RPMI7951 (cell line): ENCODE data around the gene COLEC12. TPM values are rescaled to one million over a fixed set of nuclear protein-coding genes. Genes with fewer than 3 reads are reported as not detected.

ENCODE experiments used
- DNase-seq: peaks from one replicate; pipeline ENCODE4 v3.0.0-alpha.2; 2012; ENCODE audit warnings: low read depth
- total RNA-seq: library from RNA; depleted of rRNA; stranded (reverse); fragments of >200 nt; shearing (Covaris generic); gene quantifications from 2 replicates; pipeline ENCODE4 v1.2.3, GENCODE V29; 2014

The COLEC12 gene
- total RNA-seq, 1 experiment from 2014 or later: 95.0 TPM

DNA sequence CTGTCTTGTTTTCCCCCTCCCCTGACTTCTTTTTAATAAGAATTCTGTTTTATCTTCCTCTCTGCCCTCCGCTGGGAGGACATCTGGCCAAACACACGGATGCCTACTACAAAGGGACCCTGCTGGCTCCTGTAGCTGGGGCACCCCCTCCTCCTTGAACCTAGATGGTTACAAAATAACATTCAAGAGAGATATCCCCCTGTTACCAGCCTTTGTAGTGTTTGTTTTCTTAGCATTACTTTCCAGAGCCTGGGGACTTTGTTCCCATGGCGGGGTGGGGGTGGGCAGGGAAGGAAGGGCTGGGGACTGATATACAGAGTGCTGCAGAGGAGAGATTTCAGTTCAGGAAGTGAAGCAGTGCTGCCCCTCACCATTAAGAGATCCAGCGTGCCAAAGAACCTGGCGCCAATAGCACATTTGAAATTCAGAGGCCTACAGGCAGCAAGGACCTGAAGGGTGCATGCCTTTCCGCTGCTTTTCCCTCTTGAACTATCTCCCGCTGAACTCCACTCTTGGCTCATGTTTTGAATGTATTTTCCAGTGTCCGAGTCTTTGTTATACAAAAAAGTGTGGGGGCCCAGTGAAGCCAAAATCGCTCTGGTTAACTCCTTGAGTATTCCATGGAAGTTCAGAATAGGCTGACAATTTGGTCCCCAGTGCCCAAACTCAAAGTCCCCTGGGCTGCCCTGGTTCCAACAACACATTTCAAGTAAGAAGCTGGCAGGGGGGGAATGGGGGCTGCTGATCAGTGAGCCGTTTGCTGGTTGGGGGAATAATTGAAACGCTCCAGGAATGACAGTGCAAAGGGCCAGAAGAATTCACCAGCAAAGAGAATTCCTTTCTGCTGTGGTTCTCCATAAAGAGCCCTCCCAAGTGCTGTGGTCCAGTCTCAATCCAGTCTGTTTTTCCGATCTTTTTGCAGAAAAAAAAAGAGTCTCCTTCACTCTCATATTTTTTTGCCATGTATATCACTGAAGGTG is 137.9 kb downstream of the COLEC12 start:
- peak; percentile 68 for DNase-seq

DNA sequence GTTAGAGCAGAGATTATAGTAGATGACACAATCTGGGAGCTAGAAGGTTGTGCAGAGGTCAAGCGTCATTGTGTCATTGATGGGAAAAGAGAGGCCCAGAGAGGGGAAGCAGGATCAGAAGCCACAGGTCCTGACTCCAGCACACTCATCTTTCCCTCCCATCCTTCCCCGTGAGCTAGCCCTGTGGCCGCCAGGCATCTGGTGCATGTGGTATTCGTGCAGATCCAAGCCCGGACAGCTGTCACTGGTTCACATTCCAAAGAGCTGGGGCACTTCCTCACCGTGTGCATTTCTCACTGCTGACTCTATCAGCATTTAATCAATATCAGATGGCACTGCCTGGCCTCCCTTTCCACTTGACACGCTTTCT is 138.6 kb downstream of the COLEC12 start:
- DNase-seq: peak; percentile 100

DNA sequence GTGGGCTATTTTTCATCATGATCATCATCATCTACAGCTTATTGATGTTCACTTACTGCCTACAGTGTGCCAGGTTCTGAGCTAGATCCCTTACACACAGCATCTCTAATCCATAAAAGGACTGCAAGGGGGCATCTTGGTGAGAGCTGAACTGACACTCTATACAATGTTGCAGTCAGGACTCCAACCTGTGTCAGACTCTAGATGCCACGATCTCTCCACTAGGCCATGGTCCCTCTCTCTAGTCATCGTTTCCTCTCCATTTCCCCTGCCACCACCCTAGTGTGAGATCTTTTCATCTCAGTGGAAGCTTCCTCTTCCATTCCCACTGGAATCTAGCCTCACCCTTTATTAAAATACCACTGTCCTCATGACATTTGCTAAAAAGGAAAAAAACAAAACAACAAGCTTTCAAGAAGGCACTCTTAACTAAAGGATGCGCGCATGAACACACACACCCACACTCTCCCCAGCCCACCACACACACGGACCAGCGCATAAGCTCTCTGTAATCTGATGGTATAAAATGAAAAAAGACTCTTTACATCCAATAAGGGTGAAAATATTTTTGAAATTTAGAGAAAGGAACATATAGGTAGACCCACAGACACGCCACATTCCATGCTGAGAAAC is 139.3 kb downstream of the COLEC12 start:
- peak; percentile 17 for DNase-seq

DNA sequence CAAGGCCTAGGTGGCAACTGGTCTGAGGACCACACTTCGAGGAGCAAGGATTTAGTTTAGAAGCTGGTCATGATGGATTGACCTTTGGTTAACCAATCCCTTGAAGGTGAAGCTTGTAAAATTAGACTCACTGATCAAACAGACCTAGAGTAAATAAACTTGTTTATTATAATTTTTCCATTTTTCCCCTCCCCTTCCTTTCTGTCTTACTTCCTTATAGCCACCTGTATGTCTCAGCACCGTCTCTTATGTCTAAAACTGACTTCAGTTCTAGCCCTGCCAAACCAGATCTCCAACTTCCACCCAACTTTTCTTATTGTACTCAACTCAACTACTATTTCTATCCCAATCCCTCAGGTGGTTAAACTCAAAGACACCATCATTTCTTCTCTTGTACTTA is 139.8 kb downstream of the COLEC12 start:
- DNase-seq: no peak

DNA sequence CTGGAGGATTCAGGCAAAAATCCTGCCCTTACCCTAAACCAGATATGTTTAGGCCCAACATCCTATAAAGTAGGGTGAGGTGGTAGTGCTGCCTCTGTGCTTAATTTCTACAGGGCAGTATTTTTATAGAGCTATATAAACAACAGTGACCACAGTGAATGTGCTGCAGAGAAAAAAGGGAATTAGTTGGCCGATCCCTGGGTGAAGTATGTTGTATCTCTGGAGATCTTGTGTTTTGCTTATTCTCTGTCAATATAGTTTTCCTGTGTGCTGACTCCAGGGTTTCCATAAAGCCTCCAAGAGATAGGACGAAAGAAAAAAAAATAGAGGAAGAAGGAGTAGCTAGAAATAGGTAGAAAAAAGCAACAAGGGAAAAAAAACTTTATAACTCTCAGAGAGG is 143.7 kb downstream of the COLEC12 start:
- DNase-seq: no peak

DNA sequence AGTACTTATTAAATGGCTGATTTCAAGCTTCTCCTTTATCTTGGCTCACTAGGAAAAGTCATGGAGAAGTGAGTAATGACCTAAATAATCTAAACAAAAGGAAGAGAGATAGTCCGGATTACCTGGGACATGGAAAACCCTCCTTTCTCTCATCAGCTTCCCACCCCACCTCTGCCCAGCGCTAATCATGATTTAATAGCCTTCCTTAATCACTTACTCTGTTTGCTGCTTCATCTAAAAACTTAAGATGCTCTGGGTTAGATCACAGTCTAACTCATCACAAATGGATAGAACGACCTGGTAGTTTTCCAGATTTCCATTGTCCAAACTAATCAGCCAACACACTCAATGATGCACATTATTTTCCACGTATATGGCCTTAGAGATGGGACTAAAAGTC is 144.8 kb downstream of the COLEC12 start:
- DNase-seq: no peak

DNA sequence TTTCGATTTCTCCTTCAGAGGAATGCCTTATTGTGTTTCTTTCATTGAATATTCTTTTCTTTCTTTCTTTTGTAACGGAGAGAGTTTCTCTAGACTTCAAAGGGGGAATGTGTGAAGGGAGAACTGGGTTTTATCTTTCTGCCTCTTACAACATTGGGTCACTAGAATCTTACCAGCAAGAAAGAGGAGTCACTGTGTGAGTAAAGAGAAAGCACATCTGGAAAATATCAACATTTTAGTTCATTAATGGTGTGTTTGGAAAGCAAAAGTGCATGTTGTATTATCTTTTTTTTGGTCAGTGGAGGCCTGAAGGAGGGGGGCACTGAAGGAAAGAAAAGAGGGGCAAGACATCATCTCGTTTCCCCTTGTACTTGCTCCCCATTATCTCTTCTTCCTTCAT is 146.0 kb downstream of the COLEC12 start:
- DNase-seq: peak; percentile 55

DNA sequence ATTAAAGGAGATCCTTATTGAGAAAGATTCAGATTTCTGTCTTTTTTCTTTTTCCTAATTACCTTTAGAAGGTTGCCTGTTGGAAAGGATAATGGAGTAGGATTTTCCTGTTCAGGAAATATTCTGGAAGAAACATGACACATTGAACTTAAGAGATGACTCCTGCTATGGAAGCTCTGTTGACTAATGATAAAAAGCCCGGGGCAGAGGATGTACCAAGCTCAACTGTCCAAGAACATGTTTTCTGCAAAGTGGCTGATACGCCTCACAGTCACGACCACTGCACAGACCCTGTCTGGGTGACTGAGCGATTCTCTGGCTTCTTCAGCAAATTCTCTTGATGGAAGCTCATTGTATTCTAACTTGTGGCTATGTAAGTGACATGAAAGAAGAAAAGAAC is 146.5 kb downstream of the COLEC12 start:
- DNase-seq: peak; percentile 83

DNA sequence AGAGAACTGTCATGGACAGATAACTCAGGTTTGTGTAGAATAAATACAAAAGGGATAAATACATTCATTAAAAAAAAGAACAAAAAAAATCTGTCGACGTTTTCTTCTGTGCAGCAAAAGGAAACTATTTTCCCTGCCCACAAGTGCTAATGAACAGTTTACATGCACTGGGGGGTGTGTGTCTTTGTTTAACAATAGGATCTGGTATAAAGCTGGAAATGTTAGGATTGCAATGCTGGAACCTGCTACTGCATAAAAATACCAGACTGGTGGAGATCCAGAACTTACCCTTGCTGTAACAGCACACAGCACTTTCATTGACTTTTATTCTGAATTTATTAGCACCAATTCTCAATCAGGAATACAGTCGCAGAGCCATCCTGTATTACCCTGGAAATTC is 148.1 kb downstream of the COLEC12 start:
- no peak for DNase-seq

DNA sequence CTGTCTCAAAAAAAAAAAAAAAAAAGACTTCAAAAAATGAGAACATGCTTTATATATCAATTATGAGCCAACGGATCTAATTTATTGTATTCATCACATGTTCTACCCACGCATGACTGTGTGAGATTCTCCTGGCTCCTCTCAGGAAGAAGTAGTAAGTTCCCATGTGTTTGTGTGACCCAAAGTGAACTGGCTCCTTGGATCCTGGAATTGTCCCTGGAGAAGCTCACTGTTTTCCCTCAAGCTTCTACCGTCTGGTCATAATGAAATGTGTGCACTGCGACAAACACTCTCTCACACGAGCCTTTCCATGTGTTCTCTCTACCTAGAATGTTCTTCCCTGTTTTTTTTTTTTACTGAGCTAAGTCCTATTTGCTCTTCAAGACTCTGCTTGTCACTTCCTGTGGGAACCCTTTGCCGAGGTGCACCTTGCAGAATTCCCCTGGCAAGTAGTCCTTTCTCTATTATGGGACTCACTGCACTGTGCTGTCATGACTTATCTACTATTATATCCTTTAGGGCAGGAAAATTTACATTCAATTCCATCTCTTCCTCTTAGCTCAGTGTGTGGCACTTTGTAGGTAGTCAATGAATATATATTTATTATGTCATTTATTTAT is 149.4 kb downstream of the COLEC12 start:
- no peak for DNase-seq

DNA sequence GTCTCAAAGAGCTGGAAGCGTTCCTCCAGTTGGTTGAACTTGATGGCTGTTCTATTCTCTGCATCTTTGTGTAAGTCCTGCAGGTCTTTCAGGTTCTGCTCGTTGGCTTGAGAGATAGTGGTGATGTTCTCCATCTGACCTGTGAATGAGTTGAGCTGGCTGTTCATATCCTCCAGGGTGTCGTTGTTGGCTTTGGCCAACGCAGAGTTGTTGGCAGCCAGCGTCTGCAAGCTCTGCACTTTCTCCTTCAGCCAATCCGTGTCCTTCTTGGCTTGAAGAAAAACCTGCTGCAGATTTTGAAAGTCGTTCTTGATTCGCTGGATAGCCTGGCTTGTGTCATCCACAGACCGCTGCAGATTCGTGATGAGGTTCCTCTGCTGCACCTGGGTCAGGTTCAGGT is 153.9 kb downstream of the COLEC12 start:
- DNase-seq: no peak

DNA sequence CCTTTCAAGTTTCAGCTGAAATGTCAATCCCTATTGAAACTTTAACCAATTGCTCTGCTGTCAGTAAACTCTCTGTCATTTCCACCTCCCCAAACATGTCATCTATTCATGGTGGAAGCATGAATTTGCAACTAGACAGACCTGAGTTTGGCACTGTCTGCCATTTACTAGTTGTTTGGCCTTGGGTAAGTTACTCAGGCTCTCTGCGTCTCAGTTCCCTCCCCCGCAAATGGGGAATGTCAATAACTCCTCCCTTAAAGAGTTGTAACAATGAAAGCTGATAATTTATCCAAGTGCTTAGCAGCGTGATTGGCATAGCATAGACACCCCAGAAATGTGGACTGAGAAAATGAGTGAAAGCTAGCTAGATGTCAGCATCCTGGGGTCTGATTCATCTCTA is 159.4 kb downstream of the COLEC12 start:
- no peak for DNase-seq

DNA sequence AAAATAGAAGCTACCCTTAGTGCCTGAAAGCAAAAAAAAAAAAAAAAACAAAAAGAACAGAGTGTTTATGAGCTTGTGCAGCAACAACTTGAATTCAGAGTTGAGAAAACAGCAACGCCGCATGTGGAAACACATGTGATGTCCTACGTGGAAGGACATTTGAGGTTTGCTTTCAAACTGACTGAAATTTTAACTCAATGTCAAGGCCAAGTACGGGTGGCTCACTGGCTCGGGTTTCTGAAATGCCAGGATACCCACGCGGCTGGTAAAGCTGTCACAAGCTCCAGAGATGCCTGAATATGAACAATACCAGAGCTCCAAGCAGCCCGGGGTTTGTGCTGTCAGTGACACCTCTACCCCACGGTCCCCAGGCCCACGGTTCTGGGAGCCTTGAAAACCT is 160.5 kb downstream of the COLEC12 start:
- no peak for DNase-seq

DNA sequence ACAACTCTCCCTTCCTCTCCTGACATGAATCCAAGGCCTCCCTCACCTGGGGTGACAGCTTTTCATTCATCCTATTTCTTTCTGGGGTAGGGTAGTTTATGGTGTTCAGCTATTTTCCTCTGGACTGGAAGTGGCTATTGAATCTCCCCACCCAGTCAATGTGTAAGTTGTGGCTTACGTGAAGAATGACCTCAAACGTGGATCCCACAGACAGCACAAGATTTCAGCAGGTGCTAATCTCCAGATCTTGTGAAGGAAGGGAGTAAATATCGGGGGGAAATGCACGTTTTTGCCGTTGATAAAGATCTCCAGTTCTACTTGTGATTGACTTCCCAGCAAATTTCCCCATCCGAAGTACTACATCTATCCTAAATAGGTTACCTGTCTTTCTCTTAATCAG is 161.3 kb downstream of the COLEC12 start:
- no peak for DNase-seq

DNA sequence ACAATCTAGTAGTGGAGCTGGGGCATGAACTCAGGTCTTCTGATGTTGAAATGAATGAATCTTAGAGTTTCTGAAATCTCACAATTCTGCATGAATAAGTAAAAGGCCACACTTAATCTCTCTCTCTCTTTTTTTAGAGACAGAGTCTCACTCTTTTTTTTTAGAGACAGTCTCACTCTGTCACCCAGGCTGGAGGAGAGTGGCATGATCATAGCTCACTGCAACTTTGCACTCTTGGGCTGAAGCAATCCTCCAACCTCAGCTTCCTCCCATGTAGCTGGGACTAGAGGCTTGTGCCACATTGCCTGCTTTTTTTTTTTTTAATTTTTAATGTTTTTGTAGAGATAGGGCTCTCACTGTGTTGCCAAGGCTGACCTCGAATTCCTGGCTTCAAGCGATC is 163.8 kb downstream of the COLEC12 start:
- DNase-seq: no peak

DNA sequence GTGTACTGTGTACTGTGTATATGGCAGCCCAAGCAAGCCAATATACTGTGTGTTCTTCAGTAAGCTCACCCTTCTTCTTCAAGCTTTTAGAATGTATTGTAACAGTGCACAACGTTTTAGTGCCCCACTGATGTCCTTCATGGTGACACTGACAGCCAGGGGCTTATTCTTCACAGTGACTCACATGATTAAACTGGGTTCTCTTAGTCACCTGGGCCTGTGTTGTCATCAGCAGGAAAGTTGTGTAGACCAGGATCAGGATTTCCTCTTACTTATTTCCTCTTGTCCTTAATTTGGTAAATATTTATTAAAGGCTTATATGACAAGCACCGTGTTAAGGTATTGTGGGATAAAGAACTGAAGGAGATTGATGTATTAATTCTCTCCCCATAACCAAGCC is 164.8 kb downstream of the COLEC12 start:
- no peak for DNase-seq

DNA sequence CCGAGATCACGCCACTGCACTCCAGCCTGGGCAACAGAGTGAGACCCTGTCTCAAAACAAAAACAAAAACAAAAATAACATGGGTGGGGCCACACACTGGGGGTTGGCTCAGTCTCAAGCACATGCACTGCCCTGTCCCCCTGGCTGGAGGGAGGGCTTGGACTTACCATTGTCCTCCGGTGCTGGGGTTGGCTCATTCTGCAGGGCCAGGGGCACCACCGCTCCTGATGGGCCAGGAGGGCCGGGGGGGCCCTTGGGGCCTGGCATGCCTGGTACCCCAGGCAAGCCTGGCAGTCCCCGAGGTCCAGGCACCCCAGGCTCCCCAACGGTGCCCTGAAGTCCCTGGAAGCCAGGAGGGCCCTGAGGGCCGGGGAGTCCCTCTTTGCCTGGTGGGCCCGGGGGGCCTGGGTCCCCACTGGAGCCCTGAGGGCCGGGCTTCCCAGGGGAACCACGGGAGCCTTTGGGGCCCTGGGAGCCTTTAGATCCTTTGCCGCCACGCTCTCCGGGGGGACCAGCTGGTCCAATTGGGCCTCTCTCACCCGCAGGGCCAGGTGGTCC is 165.8 kb downstream of the COLEC12 start:
- no peak for DNase-seq

DNA sequence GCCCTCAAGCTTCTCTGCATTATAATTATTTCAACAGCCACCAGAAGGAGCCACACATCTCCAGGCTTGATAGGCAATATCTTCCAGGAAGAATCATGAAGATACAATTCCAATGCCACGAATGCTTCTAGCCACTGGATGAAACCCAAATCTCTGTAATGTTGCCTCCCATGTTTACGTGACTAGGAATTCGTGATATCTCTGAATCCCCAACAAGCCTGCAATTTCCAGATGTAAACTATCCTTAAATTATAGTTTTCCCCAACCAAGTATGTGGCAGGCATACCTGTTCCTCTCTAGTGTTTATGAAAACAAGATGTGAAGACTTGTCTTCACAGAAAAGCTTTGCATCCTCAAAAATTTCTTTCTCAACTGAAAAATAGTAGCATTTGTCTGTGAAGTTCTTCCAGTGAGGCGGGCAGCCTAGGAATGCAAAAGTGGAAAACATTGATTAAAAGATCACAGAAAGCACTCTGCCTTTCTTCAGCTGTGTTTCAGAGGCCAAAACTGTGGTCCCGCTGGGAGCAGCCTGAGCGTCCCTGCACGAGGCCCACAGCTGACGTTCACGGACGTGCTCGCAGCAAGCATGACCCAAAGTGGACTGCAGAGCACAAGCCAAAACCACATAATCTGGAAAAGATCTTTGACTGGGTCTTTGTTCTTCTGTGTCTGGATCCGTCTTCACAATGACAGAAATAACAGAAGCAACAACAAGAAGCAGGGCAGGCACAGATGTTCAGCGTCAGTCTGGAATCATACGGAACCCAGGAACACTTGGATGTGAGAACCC is 167.6 kb downstream of the COLEC12 start:
- peak; percentile 68 for DNase-seq

DNA sequence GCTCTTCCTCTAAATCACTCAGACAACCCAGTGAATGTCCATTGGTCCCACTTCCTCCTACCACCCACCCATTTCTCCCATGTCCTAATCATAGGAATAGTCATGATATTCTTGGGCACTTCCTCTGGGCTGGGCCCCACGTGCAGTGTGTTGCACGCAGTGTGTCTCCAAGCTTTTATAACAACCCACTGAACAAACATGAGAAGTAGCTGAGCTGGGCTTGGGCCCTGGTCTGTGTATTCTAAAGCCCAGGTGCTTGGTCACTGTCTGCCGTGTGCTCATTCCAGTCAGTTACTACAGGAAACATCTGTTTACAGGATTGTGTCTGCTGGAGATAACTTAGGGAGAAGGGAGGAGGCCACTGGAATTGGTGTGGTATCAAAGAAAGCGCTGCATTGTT is 168.5 kb downstream of the COLEC12 start:
- peak; percentile 42 for DNase-seq

DNA sequence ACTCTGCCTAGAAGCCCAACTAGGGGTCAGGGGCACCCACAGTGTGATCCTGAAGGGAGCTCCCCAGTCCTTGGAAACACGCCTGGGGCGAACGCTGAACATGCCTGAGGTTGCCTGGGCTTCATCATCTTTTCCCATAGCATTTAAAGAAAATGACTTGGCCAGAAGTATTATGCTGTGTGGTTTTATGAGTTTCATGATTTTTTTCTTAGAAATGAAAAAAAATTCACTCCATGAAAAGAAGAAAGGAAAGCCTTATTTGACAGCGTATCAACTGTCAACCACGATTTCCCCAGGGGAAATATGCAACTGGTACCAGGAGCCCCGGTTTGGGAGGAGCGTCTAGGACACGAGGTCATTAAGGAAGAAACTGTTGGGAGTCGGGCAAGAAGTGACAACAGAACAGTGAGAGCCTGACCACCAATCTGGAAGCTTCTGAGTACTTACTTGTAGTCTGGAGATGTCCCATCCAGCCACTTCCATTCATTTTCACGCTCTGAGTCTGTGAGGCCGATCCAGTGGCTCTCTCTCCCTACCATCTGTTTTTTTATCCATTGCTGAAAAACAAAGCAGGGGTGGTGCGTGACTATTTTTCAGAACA is 169.2 kb downstream of the COLEC12 start:
- peak; percentile 98 for DNase-seq

DNA sequence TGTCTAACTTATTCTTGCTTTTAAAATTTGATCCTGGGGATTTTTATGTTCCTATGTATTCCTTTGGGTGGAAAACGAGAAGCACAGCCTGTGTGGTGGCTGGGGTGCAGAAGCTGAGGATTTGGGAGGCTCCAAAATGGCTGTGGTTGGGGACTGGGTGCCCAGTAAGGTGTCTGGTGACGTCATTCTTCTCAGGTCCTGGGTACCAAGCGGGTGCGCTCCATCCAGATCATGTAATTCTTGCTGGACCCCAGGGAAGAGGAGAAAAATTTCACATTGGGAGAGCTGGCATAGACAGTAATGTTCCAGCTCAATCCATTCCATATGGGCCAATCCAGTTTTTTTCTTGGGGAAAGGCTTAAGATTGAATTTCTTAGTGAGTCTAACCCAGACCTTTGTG is 171.6 kb downstream of the COLEC12 start:
- DNase-seq: no peak
